Upper lobe of right lung (tissue), 1 donor: ENCODE results near the gene BAD. TPM values are rescaled to one million over a fixed set of nuclear protein-coding genes. Genes with fewer than 3 reads are reported as not detected.
A peak's percentile ranks its signal among the peaks of the same experiment; 100 is the strongest.

Experiments used
- ATAC-seq: fragments of 200-7000 bp; cut with Tn5 transposase; one replicate; pipeline ENCODE4 v1.9.1; 2020; ENCODE audit warnings: mild to moderate bottlenecking, moderate library complexity
- DNase-seq: peaks from one replicate; pipeline ENCODE4 v3.0.0-alpha.2; 2020
- H3K27ac ChIP-seq: fragments of 200-600 bp; one replicate; pipeline ENCODE4 v1.8.0; 2022
- H3K27me3 ChIP-seq: fragments of 200-600 bp; one replicate; pipeline ENCODE4 v1.8.0; 2022; ENCODE audit warnings: mild to moderate bottlenecking
- H3K36me3 ChIP-seq: fragments of 200-600 bp; one replicate; pipeline ENCODE4 v1.8.0; 2022
- H3K4me1 ChIP-seq: fragments of 200-600 bp; one replicate; pipeline ENCODE4 v1.8.0; 2022
- H3K4me3 ChIP-seq: fragments of 200-600 bp; one replicate; pipeline ENCODE4 v1.8.0; 2022; ENCODE audit warnings: mild to moderate bottlenecking
- H3K9me3 ChIP-seq: fragments of 200-600 bp; one replicate; pipeline ENCODE4 v1.8.0; 2022
- intact Hi-C: fragments of 100-400 bp; cut with DNase I; formaldehyde crosslinking; loops from one replicate; pipeline ENCODE4 v1.11.0; 2022
- total RNA-seq: library from RNA; stranded (reverse); fragmentation: NEBNext Ultra II Directional; extraction: Animal tissue kit (Norgen Biotek cat#: 25700); gene quantifications from one replicate; pipeline ENCODE4 v1.2.1, GENCODE V29; 2021
- TF ChIP-seq, protein P1 (sequence below): fragments of 200-600 bp; IDR thresholded peaks from one replicate; pipeline ENCODE4 v1.8.0; 2022; ENCODE audit warnings: antibody characterized with exemption
- donor health status: DM: no; HTN: yes; CAD: no; lungs with severe emphysema.

BAD gene
- total RNA-seq, 1 donor from 2014 or later: 58.9 TPM

DNA sequence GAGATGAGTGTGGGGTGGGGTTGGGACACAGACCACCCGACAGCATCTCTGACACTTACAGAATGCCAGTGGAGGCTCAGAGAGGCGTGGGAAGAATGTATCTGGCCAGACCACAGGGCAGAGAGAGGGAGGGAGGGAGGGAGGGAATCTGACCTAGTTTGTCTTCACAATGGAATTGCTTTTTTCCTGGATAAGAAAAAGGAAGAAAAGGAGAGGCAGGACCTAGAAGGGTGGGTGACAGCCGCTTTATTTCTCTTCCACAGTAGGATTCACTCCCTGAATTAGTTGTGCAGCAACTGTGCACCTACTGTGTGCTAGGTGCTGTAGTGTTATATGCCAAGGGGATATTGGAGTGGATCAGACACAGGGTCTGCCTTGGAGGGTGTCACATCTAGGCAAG lies 10.3 kb upstream of the BAD start:
- Histone ChIP-seq H3K36me3 (no peaks in the 10 kb centered on the region), H3K27me3 (peaks cover 79% of the 10 kb centered on the region), H3K4me3 (no peak overlapping the region), H3K4me1 (peaks cover 9% of the 10 kb centered on the region), H3K9me3 (no peaks in the 10 kb centered on the region), H3K27ac (no peak overlapping the region)
- ATAC-seq: no peak
- intact Hi-C loops: no loop called here
- no peak for DNase-seq
- TF ChIP-seq, protein P1, sequence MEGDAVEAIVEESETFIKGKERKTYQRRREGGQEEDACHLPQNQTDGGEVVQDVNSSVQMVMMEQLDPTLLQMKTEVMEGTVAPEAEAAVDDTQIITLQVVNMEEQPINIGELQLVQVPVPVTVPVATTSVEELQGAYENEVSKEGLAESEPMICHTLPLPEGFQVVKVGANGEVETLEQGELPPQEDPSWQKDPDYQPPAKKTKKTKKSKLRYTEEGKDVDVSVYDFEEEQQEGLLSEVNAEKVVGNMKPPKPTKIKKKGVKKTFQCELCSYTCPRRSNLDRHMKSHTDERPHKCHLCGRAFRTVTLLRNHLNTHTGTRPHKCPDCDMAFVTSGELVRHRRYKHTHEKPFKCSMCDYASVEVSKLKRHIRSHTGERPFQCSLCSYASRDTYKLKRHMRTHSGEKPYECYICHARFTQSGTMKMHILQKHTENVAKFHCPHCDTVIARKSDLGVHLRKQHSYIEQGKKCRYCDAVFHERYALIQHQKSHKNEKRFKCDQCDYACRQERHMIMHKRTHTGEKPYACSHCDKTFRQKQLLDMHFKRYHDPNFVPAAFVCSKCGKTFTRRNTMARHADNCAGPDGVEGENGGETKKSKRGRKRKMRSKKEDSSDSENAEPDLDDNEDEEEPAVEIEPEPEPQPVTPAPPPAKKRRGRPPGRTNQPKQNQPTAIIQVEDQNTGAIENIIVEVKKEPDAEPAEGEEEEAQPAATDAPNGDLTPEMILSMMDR: no peak

DNA sequence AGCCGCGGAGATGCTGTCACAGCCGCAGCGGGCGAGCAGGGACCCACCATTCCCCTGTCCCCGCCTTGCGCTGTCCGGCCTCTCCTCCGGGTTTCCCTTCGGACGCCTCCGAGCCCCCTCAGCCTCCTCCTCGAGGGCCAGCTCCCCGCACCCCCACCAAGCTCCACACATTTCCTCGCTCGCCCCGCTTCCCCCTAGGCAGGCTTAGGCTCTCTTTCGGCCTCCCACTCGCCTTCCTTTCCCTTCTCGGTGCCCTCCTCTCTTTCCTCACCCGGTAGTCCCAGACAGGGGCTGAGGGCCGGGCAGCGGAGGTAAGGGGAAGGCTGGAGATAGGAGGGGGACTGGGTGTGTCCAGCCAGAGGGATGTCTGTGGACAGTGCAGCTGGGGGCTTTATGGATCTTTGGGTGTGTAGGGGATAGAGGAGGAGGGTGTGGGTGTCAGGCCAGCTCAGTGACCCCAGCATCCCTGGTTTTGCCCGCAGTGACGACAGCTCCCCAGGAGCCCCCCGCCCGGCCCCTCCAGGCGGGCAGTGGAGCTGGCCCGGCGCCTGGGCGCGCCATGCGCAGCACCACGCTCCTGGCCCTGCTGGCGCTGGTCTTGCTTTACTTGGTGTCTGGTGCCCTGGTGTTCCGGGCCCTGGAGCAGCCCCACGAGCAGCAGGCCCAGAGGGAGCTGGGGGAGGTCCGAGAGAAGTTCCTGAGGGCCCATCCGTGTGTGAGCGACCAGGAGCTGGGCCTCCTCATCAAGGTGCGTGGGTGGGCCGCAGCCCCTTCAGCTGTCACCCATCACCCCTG lies 8.2 kb upstream of the BAD start:
- H3K27ac ChIP-seq: no peak overlapping the region
- ATAC-seq (peak; percentile 3), DNase-seq (no peak)
- H3K4me3 ChIP-seq: peak overlapping the region; percentile 36
- intact Hi-C loops: no loop called here
- no peaks in the 10 kb centered on the region for H3K36me3 ChIP-seq
- H3K27me3 ChIP-seq: peaks cover 59% of the 10 kb centered on the region
- H3K4me1 ChIP-seq: no peaks in the 10 kb centered on the region
- H3K9me3 ChIP-seq: no peaks in the 10 kb centered on the region
- TF ChIP-seq, protein P1: no peak

DNA sequence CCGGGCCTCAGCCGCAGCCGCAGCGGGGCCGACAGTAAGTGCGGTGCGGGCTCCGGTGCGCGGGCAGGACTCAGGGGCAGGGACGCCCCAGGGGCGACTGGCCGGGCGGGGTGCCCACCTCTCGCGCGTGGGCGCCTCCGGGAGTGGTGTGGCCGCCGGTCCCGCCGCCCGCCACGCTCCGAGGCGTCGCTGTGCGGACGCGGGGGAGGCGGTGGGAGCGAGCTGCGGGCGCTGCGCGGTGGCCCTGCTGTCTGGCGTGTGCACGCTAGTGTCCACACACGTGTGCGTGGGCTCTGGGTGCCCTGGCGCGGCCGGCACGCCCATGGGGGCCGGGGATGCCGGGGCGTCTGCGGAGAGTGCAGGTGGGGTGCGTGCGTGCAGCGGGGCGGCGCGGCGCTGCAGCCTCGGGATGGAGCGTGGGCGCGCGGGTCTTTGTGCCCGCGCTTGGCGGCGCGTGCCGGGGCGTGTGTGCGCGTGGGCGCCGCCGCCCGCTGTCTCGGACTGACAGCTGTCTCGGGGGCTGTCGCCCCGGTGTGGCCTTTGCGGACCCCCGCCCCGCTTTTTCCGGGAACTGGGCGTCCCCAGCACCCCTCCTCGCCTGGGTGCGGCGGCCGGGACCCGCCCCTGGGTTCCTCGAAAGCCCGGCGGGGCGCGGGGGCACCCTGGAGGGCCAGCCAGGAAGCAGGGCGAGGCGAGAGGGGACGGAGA lies 7.4 kb upstream of the BAD start:
- DNase-seq (no peak), ATAC-seq (peak; percentile 2)
- Histone ChIP-seq H3K36me3 (no peaks in the 10 kb centered on the region), H3K4me3 (peak overlapping the region; percentile 36), H3K9me3 (no peaks in the 10 kb centered on the region), H3K27ac (no peak overlapping the region), H3K4me1 (no peaks in the 10 kb centered on the region), H3K27me3 (peaks cover 51% of the 10 kb centered on the region)
- intact Hi-C loops: no loop called here
- TF ChIP-seq, protein P1: no peak

DNA sequence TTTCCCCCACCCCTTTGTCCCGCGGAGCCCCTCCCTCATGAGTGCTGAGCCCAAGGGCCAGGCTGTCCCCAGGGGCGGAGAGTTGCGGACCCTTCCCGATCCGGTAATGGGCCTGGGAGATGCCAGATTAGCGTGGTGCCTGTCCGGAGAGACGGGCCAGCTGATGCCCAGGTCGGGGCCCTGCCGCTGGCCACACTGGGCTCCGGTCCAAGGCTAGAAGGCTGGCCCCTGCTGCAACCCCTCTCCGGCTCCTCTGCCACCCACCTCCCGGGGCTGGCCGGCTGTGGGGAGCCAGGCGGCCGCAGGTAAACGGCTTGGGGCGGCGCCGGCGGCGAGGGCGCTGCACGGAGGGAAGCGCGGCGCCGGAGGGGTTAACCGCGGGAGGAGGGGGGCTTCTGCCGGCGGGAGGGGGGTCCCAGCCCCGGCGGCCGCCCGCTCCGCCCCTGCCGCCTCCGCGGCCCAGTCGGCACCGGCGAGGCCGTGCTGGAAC lies 6.8 kb upstream of the BAD start, which contains the start of gene KCNK4:
Gene KCNK4 (plus strand): TSS at position 41 of the 490 bp plus-strand sequence. CDS start 1,717 bp downstream, outside the sequence.
- H3K9me3 ChIP-seq: no peaks in the 10 kb centered on the region
- H3K27me3 ChIP-seq: peaks cover 45% of the 10 kb centered on the region
- ATAC-seq (no peak), DNase-seq (no peak)
- intact Hi-C loops: no loop called here
- no peak within 1 kb of the TSS for H3K27ac ChIP-seq
- no peaks in the 10 kb centered on the region for H3K36me3 ChIP-seq
- peaks cover 4% of the 10 kb centered on the region for H3K4me1 ChIP-seq
- H3K4me3 ChIP-seq: peak within 1 kb of the TSS; percentile 36
- TF ChIP-seq, protein P1: no peak

DNA sequence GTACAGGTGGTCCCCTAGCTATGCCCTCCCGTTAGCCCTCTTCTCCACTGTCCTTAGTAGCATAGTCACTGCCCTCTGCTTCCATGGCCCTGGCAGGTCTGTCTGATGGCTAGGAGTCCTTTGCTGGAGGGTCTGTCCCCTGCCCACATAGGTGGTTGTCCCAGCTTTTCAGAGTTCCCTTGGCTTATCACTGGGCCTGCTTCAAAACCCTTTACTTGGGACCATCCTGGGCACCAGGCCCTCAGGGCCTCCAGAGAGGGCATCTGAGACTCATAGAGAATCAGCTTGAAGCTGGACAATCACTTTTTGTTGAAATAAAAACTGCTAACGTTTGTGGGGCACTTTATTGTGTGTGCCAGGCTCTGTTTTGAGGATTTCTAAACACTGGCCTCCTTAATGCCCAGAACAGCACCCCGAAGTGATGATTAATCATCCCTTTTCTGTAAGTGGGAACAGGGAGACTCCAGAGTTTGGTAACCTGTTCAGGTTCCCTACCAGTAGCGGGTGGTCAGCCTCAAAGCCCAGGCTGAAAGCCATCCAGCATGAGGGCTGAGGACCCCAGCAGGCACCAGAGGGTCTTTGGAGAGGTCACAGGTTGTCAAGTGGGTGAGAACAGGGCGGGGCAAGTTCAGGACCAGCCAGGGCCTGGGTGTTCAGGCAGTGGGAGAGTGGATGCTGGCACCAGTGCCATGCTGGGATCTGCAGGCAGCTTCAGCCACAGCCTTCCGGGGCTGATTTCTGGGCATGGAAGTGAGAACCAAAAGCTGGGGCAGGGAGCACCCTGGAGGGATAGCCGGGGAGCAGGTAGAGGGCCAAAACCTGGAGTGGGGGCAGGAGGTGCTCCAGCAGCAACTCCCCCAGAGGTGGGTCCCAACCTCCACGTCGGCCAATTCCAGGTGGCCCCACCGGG lies 6.1 kb upstream of the BAD start:
- no peak for ATAC-seq
- TF ChIP-seq, protein P1: no peak
- Histone ChIP-seq H3K36me3 (no peaks in the 10 kb centered on the region), H3K4me1 (peaks cover 8% of the 10 kb centered on the region), H3K27ac (no peak overlapping the region), H3K9me3 (no peaks in the 10 kb centered on the region), H3K4me3 (no peak overlapping the region), H3K27me3 (peaks cover 44% of the 10 kb centered on the region)
- no peak for DNase-seq
- intact Hi-C loops: no loop called here
